Karpas-422 (cell line): Measurements from ENCODE around the gene C6orf62. TPM values are rescaled to one million over a fixed set of nuclear protein-coding genes. Genes with fewer than 3 reads are reported as not detected.
"Not testable (repeated sequence)": the region's sequence is repeated elsewhere in the genome, so short reads cannot be mapped to it uniquely, and the experiment has no call there.

Experiments
- DNase-seq: peaks from one replicate; pipeline ENCODE4 v3.0.0-alpha.2; 2015
- H2AFZ ChIP-seq: fragments of 200-600 bp; sonication (generic); 2 replicates; pipeline ENCODE4 v1.6.1; 2014; ENCODE audit warnings: antibody characterized with exemption, low read length, mixed read lengths
- H3K27ac ChIP-seq: fragments of 200-600 bp; sonication (generic); 2 replicates; pipeline ENCODE4 v1.5.1; 2014; ENCODE audit warnings: mild to moderate bottlenecking, low read length, moderate library complexity
- H3K27me3 ChIP-seq: fragments of 200-600 bp; sonication (generic); 2 replicates; pipeline ENCODE4 v1.6.1; 2014; ENCODE audit warnings: low read length, mixed read lengths
- H3K36me3 ChIP-seq: fragments of 200-600 bp; sonication (generic); 2 replicates; pipeline ENCODE4 v1.6.1; 2014; ENCODE audit warnings: low read length, mixed read lengths; ENCODE audit not compliant: insufficient read depth
- H3K4me1 ChIP-seq: fragments of 200-600 bp; sonication (generic); 2 replicates; pipeline ENCODE4 v1.6.1; 2014; ENCODE audit warnings: mild to moderate bottlenecking, low read length, mixed read lengths
- H3K4me2 ChIP-seq: fragments of 200-600 bp; sonication (generic); 2 replicates; pipeline ENCODE4 v1.6.1; 2014; ENCODE audit warnings: low read length, low read depth, mild to moderate bottlenecking; ENCODE audit not compliant: poor library complexity, severe bottlenecking
- H3K4me3 ChIP-seq: fragments of 200-600 bp; sonication (generic); 2 replicates; pipeline ENCODE4 v1.5.1; 2014; ENCODE audit warnings: mild to moderate bottlenecking, antibody characterized with exemption, low read length, mixed read lengths
- H3K79me2 ChIP-seq: fragments of 200-600 bp; sonication (generic); 2 replicates; pipeline ENCODE4 v1.6.1; 2014; ENCODE audit warnings: mild to moderate bottlenecking, low read length, mixed read lengths
- H3K9ac ChIP-seq: fragments of 200-600 bp; sonication (generic); 2 replicates; pipeline ENCODE4 v1.6.0; 2014; ENCODE audit warnings: low read length
- H3K9me2 ChIP-seq: fragments of 200-600 bp; sonication (generic), shearing (Covaris generic); replicated peaks from 2 replicates; pipeline ENCODE4 v1.6.0; 2014; ENCODE audit warnings: mild to moderate bottlenecking, low read length, moderate library complexity; ENCODE audit not compliant: insufficient read depth
- H3K9me3 ChIP-seq: fragments of 300-700, 200-600 bp; sonication (generic); 2 replicates; pipeline ENCODE4 v1.6.1; 2014; ENCODE audit warnings: low read length, mixed read lengths
- H4K20me1 ChIP-seq: fragments of 200-600 bp; sonication (generic); 2 replicates; pipeline ENCODE4 v1.6.1; 2014; ENCODE audit warnings: mild to moderate bottlenecking, antibody characterized with exemption, low read length, low read depth; ENCODE audit not compliant: insufficient read depth
- total RNA-seq: library from RNA; depleted of rRNA; stranded (reverse); fragments of >200 nt; shearing (Covaris generic); gene quantifications from 2 replicates; pipeline ENCODE4 v1.2.3, GENCODE V29; 2014; ENCODE audit warnings: low replicate concordance

Gene C6orf62
- total RNA-seq, 1 experiment from 2014 or later: 123 TPM

- peaks cover 35% of the 10 kb centered on the region for H3K36me3 ChIP-seq
- peaks cover 48% of the 10 kb centered on the region for H3K79me2 ChIP-seq
- peak overlapping the region; percentile 100 for H3K9ac ChIP-seq
- peak; percentile 100 for DNase-seq
- peak overlapping the region; percentile 97 for H3K4me2 ChIP-seq
- H3K4me1 ChIP-seq: peaks cover 44% of the 10 kb centered on the region
- 0 out of 2 replicates have a peak, but pooled peaks cover 3% of the 10 kb centered on the region for H3K9me2 ChIP-seq
- H3K27ac ChIP-seq: peak overlapping the region; percentile 88
- H3K9me3 ChIP-seq: no peaks in the 10 kb centered on the region
- H3K4me3 ChIP-seq: peak overlapping the region; percentile 99
- peak overlapping the region; percentile 88; the same call in 1 of the 2 replicates for H2AFZ ChIP-seq
- no peaks in the 10 kb centered on the region for H3K27me3 ChIP-seq
- peaks cover 35% of the 10 kb centered on the region for H4K20me1 ChIP-seq
Observed at GRCh38 chr6:24720604-24721460, 1.9 kb upstream of the C6orf62 start.

GRCh38 chr6:24720131-24720603, 1.2 kb upstream of the C6orf62 start:
- Histone ChIP-seq H3K36me3 (peaks cover 41% of the 10 kb centered on the region), H3K79me2 (peaks cover 54% of the 10 kb centered on the region), H3K4me2 (peak overlapping the region; percentile 97), H3K9me3 (no peaks in the 10 kb centered on the region), H3K9me2 (0 out of 2 replicates have a peak, but pooled peaks cover 3% of the 10 kb centered on the region), H4K20me1 (peaks cover 37% of the 10 kb centered on the region), H3K4me3 (peak overlapping the region; percentile 99), H2AFZ (no peak overlapping the region), H3K27ac (peak overlapping the region; percentile 88), H3K4me1 (peaks cover 45% of the 10 kb centered on the region), H3K27me3 (no peaks in the 10 kb centered on the region), H3K9ac (peak overlapping the region; percentile 100)
- peak; percentile 86 for DNase-seq

DNA sequence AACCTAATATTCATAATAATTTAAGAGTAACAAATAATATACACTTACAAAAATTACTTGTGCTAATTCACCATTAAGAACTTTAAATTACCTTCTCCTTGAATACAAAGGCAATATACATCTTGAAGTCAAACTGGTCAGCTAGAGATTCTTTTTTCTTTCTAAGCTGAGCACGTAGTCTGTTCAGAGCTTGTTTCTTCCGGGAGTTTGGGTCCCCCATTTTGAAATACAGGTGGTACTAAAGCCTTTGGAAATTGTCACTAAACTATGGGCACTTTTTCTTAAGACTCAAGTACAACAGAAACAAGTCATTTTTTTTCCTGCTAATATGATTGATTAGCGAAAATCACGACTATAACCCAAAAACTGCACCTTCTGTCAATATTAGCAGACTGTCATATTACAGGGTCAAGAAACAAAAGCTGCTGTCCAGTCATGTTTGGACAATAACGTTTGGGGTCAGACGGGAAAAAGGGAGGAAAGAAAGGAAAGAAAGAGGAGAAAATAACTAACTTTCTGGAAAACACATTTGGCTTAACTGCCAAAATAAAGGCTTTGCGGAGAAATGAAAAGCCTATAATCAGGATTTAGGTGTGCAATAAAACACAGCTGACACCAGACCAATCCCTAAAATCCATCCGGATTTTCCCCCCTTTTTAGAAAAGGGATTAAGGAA, 367 bp downstream of the C6orf62 start:
- Histone ChIP-seq H2AFZ (no peak overlapping the region), H3K9me3 (no peaks in the 10 kb centered on the region), H3K9me2 (0 out of 2 replicates have a peak, but pooled peaks cover 3% of the 10 kb centered on the region), H3K4me1 (peaks cover 45% of the 10 kb centered on the region), H3K4me2 (peak overlapping the region; percentile 97), H3K27me3 (no peaks in the 10 kb centered on the region), H3K27ac (peak overlapping the region; percentile 40), H3K4me3 (peak overlapping the region; percentile 99), H3K9ac (peak overlapping the region; percentile 100), H4K20me1 (peaks cover 43% of the 10 kb centered on the region), H3K79me2 (peaks cover 70% of the 10 kb centered on the region), H3K36me3 (peaks cover 56% of the 10 kb centered on the region)
- no peak for DNase-seq

DNA sequence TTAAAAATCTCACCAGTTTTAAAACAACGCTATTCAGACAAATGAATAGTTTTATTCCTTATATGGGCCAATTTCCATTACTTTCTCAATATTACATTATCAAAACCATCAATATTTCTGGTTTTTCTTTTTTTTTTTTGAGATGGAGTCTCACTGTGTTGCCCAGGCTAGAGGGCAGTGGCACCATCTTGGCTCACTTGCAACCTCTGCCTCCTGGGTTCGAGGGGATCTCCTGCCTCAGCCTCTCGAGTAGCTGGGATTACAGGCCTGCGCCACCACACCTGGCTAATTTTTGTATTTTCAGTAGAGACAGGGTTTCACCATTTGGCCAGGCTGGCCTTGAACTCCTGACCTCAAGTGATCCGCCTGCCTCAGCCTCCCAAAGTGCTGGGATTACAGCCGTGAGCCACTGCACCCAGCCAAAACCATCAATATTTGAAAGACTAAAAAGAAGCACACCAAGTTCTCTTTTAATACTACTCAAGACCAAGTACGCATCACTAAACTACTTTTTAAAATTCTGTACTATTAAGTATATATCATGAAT, 2.3 kb downstream of the C6orf62 start:
- Histone ChIP-seq H3K4me1 (peaks cover 39% of the 10 kb centered on the region), H3K79me2 (peaks cover 85% of the 10 kb centered on the region), H4K20me1 (peaks cover 43% of the 10 kb centered on the region), H3K4me2 (peak overlapping the region; percentile 97), H3K36me3 (peaks cover 72% of the 10 kb centered on the region)
- H2AFZ ChIP-seq, H3K4me3 ChIP-seq, H3K27me3 ChIP-seq, DNase-seq, H3K9ac ChIP-seq, H3K27ac ChIP-seq, H3K9me2 ChIP-seq, H3K9me3 ChIP-seq: not testable (repeated sequence)

GRCh38 chr6:24710519-24711303, 8.2 kb downstream of the C6orf62 start:
- peaks cover 55% of the 10 kb centered on the region for H3K79me2 ChIP-seq
- H3K27me3 ChIP-seq: no peaks in the 10 kb centered on the region
- peaks cover 7% of the 10 kb centered on the region; the same call in 1 of the 2 replicates for H4K20me1 ChIP-seq
- H3K9me3 ChIP-seq: no peaks in the 10 kb centered on the region
- H3K36me3 ChIP-seq: peaks cover 93% of the 10 kb centered on the region
- H2AFZ ChIP-seq: no peak overlapping the region
- H3K4me1 ChIP-seq: peaks cover under 1% of the 10 kb centered on the region; the same call in 1 of the 2 replicates
- H3K4me3 ChIP-seq: no peak overlapping the region
- no peak overlapping the region for H3K9ac ChIP-seq
- H3K9me2 ChIP-seq: no peaks in the 10 kb centered on the region
- H3K27ac ChIP-seq: no peak overlapping the region
- no peak for DNase-seq
- H3K4me2 ChIP-seq: no peak overlapping the region

GRCh38 chr6:24709014-24709711, 9.8 kb downstream of the C6orf62 start:
- Histone ChIP-seq H3K9ac (no peak overlapping the region), H3K36me3 (peaks cover 92% of the 10 kb centered on the region), H2AFZ (no peak overlapping the region), H3K27ac (no peak overlapping the region), H3K4me3 (no peak overlapping the region), H3K4me2 (no peak overlapping the region), H3K27me3 (no peaks in the 10 kb centered on the region), H4K20me1 (peaks cover 4% of the 10 kb centered on the region; the same call in 1 of the 2 replicates), H3K9me2 (no peaks in the 10 kb centered on the region), H3K4me1 (peaks cover under 1% of the 10 kb centered on the region; the same call in 1 of the 2 replicates), H3K79me2 (peaks cover 44% of the 10 kb centered on the region), H3K9me3 (no peaks in the 10 kb centered on the region)
- DNase-seq: no peak

- H3K9me3 ChIP-seq: no peaks in the 10 kb centered on the region
- H3K27me3 ChIP-seq: no peaks in the 10 kb centered on the region
- no peak overlapping the region for H3K9ac ChIP-seq
- no peak overlapping the region for H2AFZ ChIP-seq
- H3K4me2 ChIP-seq: no peak overlapping the region
- H3K27ac ChIP-seq: no peak overlapping the region
- no peak for DNase-seq
- H4K20me1 ChIP-seq: no peaks in the 10 kb centered on the region; the same call in 1 of the 2 replicates
- H3K4me1 ChIP-seq: peaks cover 5% of the 10 kb centered on the region; the same call in 1 of the 2 replicates
- H3K36me3 ChIP-seq: peaks cover 93% of the 10 kb centered on the region
- no peak overlapping the region for H3K4me3 ChIP-seq
- peaks cover 38% of the 10 kb centered on the region for H3K79me2 ChIP-seq
- no peaks in the 10 kb centered on the region for H3K9me2 ChIP-seq
Observed at GRCh38 chr6:24708612-24709011, 10.3 kb downstream of the C6orf62 start.
